NCI-H2196 (cell line): Measurements from ENCODE around the gene CRACR2A.
A peak's percentile ranks its signal among the peaks of the same experiment; 100 is the strongest.

Experiments used
- DNase-seq: peaks from one replicate; lab custom pipeline; 2025; ENCODE audit not compliant: unreplicated experiment; lab: John Stamatoyannopoulos, UW

The CRACR2A gene

DNA sequence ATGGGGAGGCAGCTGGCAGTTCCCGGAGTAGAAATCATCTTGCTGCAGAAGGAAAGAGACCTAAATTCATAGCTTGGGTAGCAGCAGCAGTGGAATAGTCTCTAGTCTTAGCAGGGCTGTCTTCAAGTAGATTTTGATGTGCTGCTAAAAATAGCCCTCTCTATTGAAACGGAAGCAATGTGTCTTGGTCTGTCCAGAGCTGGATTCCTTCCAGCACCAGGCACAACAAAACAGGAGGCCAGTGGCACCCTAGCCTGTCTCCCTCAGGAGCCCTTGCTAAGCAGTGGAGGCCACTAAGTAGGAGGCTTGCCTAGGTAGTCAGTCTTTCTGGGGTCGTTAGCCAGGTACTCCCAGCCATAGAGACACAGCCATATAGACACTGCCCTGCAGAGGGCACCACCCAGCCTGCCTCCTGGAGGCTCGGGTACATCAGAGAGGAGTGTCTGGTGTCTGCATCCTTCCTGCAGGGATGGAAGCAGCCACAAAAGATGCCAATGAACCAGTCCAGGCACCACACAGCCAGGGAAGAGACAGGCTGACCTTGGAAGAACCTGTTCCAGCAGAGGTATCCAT lies 97.5 kb downstream of the CRACR2A start:
- peak; percentile 3 for DNase-seq

- no peak for DNase-seq
Measured at GRCh38 chr12:3651585-3652424, 101.1 kb downstream of the CRACR2A start.

DNA sequence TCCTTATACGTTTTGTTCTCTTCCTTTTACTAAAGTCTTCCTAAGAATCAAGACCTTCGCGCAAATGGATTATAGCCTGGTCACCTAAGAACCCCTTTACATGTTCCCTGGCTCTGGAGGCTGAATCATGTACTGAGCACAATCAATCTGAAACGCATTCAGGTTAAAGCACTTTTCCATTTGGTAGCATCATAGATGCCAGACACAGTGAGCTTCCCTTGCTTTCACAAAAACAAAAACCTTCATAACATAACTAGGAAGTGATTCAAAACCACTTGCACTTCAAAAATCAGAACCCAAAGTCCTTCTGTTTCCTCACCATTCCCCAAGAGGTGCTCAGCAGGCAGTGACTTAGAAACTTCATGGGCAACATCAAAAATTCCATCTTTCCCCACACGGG lies 105.4 kb downstream of the CRACR2A start:
- DNase-seq = no peak

DNA sequence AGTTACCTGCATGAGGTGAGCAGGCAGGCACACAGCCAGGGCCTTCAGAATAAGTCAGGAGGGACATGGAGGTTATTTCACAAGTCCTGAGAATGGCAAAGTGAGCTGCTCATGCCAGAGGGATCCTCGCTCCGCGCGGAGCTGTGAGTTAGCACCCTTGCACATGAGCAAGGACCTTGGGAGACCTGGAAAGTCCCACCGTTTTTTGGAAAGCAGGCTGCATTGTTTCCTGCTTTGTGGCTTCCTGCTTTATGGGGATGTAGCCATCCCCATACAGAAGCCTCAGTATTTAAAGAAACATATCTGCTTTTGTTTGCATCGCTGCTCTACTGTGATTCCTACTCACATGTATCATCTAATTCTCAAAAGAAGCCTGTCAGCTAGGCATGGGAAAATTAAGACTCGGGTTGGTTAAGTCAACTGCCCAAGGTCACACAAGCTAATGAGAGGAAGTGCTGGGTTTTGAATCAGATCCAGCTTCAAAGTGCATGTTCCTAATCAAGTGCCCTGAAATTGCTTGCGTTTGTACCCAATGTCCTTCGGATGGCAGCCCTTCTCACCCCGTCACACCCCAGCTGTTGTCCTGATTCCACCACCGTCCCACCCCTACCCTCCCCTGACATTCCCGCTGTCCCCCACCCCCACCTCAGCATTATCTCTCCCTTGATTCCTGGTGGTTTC lies 106.2 kb downstream of the CRACR2A start:
- DNase-seq = no peak

GRCh38 chr12:3645091-3645490 lies 107.8 kb downstream of the CRACR2A start:
- DNase-seq = no peak

GRCh38 chr12:3644104-3644503 lies 108.8 kb downstream of the CRACR2A start:
- DNase-seq = no peak

GRCh38 chr12:3641428-3642018 lies 111.4 kb downstream of the CRACR2A start:
- peak; percentile 3 for DNase-seq

GRCh38 chr12:3636328-3636727 lies 116.6 kb downstream of the CRACR2A start:
- no peak for DNase-seq

GRCh38 chr12:3634348-3634747 lies 118.6 kb downstream of the CRACR2A start:
- no peak for DNase-seq

GRCh38 chr12:3633396-3633795 lies 119.5 kb downstream of the CRACR2A start:
- no peak for DNase-seq

DNA sequence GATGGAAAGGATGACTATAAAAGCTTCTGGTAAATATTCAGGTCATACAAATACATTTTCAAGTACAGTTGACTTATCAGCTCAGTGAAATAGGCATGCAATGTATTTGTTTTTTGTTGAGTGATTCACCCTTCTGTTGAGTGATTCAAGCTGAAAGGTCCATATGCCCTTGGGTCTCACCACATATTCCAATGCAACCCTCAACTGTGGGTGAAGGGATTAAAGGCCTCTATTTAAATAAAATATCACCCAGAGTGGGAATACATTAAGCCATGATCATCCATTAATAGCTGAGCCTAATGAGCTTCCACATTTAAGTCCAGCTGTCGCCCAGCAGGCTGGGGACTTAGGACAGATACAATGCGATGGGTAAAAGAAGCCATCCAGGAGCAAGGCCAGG lies 120.2 kb downstream of the CRACR2A start:
- no peak for DNase-seq

GRCh38 chr12:3632256-3632655 lies 120.7 kb downstream of the CRACR2A start:
- DNase-seq = no peak

- no peak for DNase-seq
Measured at GRCh38 chr12:3631759-3632158, 121.2 kb downstream of the CRACR2A start.

GRCh38 chr12:3631272-3631637 lies 121.7 kb downstream of the CRACR2A start:
- DNase-seq = no peak

DNA sequence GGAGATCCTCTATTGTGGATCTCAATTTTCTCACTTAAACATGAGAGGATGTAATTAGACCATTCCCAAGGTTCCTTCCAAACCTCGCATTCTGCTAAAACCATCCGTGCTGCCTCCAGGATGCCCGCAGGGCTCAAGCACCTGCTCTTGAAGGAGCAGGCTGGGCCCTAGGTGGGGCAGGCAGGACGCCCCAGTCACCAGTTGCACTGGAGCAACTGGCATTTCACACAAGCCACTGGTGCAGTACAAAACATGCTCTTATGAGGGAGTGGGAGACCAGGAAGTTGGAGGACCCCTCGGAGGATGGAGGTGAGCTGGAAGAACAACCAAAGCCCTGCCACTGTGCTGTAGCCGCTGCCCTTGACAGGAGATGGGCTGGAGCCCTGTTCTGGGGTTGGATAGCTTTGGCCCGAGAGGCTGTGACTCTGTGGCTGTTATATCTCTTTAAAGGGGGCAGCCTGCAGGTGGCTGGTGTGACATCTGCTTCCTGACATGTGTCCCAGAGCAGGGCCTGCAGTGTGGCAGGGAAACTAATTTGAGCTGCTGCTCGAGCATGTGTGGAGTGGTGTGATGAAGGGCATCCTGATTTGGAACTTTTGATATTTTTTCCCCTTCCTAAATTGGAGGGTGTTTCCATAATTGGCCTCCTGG lies 122.2 kb downstream of the CRACR2A start:
- DNase-seq = no peak

GRCh38 chr12:3630111-3630510 lies 122.8 kb downstream of the CRACR2A start:
- DNase-seq = no peak

DNA sequence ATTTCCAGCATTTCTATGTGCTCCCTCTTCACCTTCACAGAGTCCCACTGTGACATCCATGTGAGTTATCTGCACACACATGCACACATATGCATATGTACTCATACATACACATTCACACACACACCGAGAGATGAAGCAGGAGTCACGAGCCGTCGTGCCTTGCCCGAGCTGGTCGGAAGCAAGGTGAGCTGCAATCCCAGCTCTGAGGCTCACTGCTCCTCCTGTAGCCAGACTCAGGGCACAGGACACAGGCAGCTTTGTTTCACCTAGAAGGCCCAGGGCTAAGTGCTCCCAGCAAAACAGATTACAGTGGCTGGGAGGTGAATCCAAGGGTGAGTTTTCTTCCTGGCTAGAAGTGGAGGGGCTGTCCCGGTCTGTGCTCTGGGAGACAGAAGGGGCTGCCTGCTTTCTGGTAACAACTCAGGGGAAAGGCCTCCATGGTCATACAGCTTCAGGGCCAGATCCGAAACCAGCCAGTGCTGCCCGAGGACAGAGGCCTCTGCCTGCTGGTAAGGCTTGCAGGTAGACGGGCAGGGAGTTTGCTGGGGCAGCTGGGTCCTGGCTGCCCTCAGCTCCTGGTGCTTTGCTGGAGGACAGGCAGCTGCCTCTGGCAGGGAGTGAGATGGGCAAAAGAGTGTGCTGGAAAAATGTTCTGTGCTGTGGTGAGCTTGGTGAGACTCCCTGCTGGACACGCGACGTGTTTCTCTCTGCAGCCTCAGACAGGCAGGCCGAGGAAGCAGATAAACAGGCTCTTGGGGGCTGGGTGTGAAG lies 123.7 kb downstream of the CRACR2A start:
- DNase-seq = no peak

- DNase-seq = no peak
Measured at GRCh38 chr12:3628629-3629028, 124.3 kb downstream of the CRACR2A start.

DNA sequence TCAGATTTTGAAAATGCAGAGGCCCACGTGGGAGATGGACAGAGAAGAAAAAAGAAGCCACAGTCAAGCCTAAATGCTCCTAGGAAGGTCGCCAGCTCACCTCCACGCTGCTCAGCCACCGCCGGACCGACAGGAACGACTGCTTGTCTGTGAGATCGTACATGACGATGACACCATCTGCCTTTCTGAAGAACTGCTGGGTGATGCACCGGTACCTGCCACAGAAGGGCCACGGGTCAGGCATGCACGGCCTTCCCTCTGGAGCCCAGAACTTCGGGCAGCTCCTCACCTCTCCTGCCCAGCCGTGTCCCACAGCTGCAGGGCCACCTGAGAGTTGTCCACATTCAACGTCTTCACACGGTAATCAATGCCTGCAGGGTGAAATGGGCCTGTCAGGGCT lies 125.6 kb downstream of the CRACR2A start:
- no peak for DNase-seq

DNA sequence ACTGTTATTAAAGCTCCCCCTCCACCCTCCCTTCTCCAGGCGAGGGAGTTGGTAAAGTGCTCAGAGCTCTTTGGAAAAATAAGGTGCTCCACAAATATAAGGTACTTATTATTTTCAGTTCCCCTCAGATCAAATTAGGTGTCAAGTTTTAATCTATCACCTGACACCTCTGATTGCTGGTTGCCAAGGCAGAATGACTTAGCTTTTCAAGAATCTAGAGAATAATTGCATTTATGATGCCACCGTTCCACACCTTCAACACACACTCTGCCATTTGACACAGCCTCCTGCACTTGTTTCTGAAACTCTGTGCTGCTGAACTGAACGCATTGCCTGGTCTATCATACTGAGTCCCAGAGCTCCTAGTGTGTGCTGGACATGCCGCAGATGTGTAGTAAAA lies 128.6 kb downstream of the CRACR2A start:
- DNase-seq = no peak
